CD4-positive, alpha-beta T cell treated with Interleukin-15 for 1 hour (primary cell): ENCODE measurements around the gene TNNT2.

Source experiments
- DNase-seq: peaks from one replicate; pipeline ENCODE4 v3.0.0-alpha.2; 2020

The TNNT2 gene

GRCh38 chr1:201331166-201331565 lies 46.3 kb downstream of the TNNT2 start:
- peak; percentile 9 for DNase-seq

GRCh38 chr1:201330541-201330940 lies 46.9 kb downstream of the TNNT2 start:
- DNase-seq = peak; percentile 2

- no peak for DNase-seq
Observed at GRCh38 chr1:201329801-201330200, 47.7 kb downstream of the TNNT2 start.

- no peak for DNase-seq
Observed at GRCh38 chr1:201329286-201329685, 48.2 kb downstream of the TNNT2 start.

GRCh38 chr1:201328576-201328975 lies 48.9 kb downstream of the TNNT2 start:
- no peak for DNase-seq

- peak; percentile 9 for DNase-seq
Observed at GRCh38 chr1:201327687-201328240, 49.7 kb downstream of the TNNT2 start.

GRCh38 chr1:201326710-201327109 lies 50.8 kb downstream of the TNNT2 start:
- peak; percentile 5 for DNase-seq

GRCh38 chr1:201325678-201326060 lies 51.8 kb downstream of the TNNT2 start:
- peak; percentile 2 for DNase-seq

GRCh38 chr1:201324821-201325677 lies 52.4 kb downstream of the TNNT2 start:
- DNase-seq = peak; percentile 12

GRCh38 chr1:201324306-201324705 lies 53.2 kb downstream of the TNNT2 start:
- peak; percentile 6 for DNase-seq

- DNase-seq = no peak
Observed at GRCh38 chr1:201322653-201323510, 54.6 kb downstream of the TNNT2 start.

- DNase-seq = no peak
Observed at GRCh38 chr1:201321826-201322390, 55.6 kb downstream of the TNNT2 start.

- no peak for DNase-seq
Observed at GRCh38 chr1:201320168-201320788, 57.2 kb downstream of the TNNT2 start.

- no peak for DNase-seq
Observed at GRCh38 chr1:201319631-201320030, 57.8 kb downstream of the TNNT2 start.

GRCh38 chr1:201318504-201319340 lies 58.8 kb downstream of the TNNT2 start:
- no peak for DNase-seq

- no peak for DNase-seq
Observed at GRCh38 chr1:201317551-201317950, 59.9 kb downstream of the TNNT2 start.

- no peak for DNase-seq
Observed at GRCh38 chr1:201316556-201316955, 60.9 kb downstream of the TNNT2 start.

GRCh38 chr1:201313086-201313485 lies 64.4 kb downstream of the TNNT2 start:
- no peak for DNase-seq

GRCh38 chr1:201312298-201312697 lies 65.2 kb downstream of the TNNT2 start:
- DNase-seq = no peak

GRCh38 chr1:201311356-201312011 lies 66.0 kb downstream of the TNNT2 start:
- no peak for DNase-seq

GRCh38 chr1:201310986-201311355 lies 66.5 kb downstream of the TNNT2 start:
- no peak for DNase-seq
